Activated B cell treated with CpG ODN at 0.5 μM for 24 hours (primary cell): Measurements from ENCODE around the gene ILKAP. TPM values are rescaled to one million over a fixed set of nuclear protein-coding genes. Genes with fewer than 3 reads are reported as not detected.
A peak's percentile ranks its signal among the peaks of the same experiment; 100 is the strongest.

Source experiments
- ATAC-seq: fragments of 200-7000 bp; cut with Tn5 transposase; one replicate; pipeline ENCODE4 v1.10.0; 2021; ENCODE audit warnings: low read depth, mild to moderate bottlenecking, moderate library complexity
- CTCF ChIA-PET: fragments of 350-600 bp; sonication (Branson Sonifier 250); formaldehyde crosslinking; loops from one replicate; lab custom pipeline; 2021; ENCODE audit warnings: antibody characterized with exemption; lab: Charles Lee
- POLR2A ChIA-PET: fragments of 350-600 bp; sonication (Branson Sonifier 250); formaldehyde crosslinking; loops from one replicate; lab custom pipeline; 2021; ENCODE audit warnings: antibody characterized with exemption; lab: Charles Lee
- DNase-seq: peaks from one replicate; pipeline ENCODE4 v3.0.0; 2022
- H3K27ac Mint-ChIP-seq: one replicate; pipeline ENCODE4 v1.8.0; 2020; ENCODE audit warnings: mixed read lengths
- H3K27me3 Mint-ChIP-seq: one replicate; pipeline ENCODE4 v1.8.0; 2021; ENCODE audit warnings: mixed read lengths
- H3K36me3 Mint-ChIP-seq: one replicate; pipeline ENCODE4 v1.8.0; 2021; ENCODE audit warnings: low read depth, mixed read lengths
- H3K4me1 Mint-ChIP-seq: one replicate; pipeline ENCODE4 v1.8.0; 2021; ENCODE audit warnings: mixed read lengths
- H3K4me3 Mint-ChIP-seq: one replicate; pipeline ENCODE4 v1.8.0; 2020; ENCODE audit warnings: mild to moderate bottlenecking, mixed read lengths
- H3K9me3 Mint-ChIP-seq: one replicate; pipeline ENCODE4 v1.8.0; 2020; ENCODE audit warnings: mixed read lengths
- intact Hi-C: fragments of 100-400 bp; cut with micrococcal nuclease; formaldehyde crosslinking; loops from one replicate; pipeline ENCODE4 v1.15.1; 2024
- total RNA-seq: library from RNA; stranded (reverse); gene quantifications from 2 replicates; pipeline ENCODE4 v1.2.3, GENCODE V29; 2022
- TF ChIP-seq, protein P1 (sequence below): fragments of 200-600 bp; IDR thresholded peaks from one replicate; pipeline ENCODE4 v1.8.0; 2022; ENCODE audit warnings: antibody characterized with exemption, mild to moderate bottlenecking

ILKAP gene
- total RNA-seq, 1 donor from 2014 or later = 77.3 TPM

DNA sequence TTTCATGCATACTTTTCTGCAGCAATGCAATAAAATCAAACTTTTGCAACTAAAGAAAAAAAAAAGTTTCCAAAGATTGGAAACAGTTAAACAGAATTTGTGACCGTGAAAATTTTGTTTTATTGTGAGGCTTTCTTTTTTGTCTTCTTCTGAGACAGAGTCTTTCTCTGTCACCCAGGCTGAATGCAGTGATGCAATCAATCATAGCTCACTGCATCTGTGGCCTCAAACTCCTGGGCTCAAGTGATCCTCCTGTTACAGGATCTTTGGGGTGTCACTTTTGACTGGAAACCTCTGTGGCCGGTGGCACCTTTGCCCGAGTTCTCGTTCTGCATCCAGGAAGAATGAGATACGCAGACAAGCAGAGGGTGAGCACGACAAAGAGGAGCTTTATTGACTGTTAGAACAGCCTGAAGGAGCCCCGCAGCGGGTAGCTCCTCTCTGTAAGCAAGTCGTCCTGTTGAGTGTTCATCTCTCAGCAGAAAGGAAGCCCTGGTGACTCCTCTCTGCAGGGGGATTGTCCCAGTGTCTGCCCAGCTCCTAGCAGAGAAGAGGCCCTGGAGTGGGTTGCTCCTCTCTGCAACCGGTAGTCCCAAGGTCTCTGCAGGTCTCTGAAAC is 16.9 kb upstream of the ILKAP start:
- Mint-ChIP-seq H3K36me3 (peaks cover 3% of the 10 kb centered on the region), H3K9me3 (no peaks in the 10 kb centered on the region), H3K27ac (no peak overlapping the region), H3K4me1 (no peaks in the 10 kb centered on the region), H3K4me3 (no peak overlapping the region), H3K27me3 (peaks cover 13% of the 10 kb centered on the region)
- intact Hi-C loops = no loop called here
- POLR2A ChIA-PET = interaction anchor here (1.0 kb wide), 1 partner anchor 16 kb away, joined by 4 read pairs; no protein-coding TSS in a partner anchor
- TF ChIP-seq, protein P1, sequence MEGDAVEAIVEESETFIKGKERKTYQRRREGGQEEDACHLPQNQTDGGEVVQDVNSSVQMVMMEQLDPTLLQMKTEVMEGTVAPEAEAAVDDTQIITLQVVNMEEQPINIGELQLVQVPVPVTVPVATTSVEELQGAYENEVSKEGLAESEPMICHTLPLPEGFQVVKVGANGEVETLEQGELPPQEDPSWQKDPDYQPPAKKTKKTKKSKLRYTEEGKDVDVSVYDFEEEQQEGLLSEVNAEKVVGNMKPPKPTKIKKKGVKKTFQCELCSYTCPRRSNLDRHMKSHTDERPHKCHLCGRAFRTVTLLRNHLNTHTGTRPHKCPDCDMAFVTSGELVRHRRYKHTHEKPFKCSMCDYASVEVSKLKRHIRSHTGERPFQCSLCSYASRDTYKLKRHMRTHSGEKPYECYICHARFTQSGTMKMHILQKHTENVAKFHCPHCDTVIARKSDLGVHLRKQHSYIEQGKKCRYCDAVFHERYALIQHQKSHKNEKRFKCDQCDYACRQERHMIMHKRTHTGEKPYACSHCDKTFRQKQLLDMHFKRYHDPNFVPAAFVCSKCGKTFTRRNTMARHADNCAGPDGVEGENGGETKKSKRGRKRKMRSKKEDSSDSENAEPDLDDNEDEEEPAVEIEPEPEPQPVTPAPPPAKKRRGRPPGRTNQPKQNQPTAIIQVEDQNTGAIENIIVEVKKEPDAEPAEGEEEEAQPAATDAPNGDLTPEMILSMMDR = no peak
- no peak for DNase-seq
- CTCF ChIA-PET = interaction anchor here (0.8 kb wide), 1 partner anchor 41 kb away, joined by 3 read pairs; no protein-coding TSS in a partner anchor
- no peak for ATAC-seq

DNA sequence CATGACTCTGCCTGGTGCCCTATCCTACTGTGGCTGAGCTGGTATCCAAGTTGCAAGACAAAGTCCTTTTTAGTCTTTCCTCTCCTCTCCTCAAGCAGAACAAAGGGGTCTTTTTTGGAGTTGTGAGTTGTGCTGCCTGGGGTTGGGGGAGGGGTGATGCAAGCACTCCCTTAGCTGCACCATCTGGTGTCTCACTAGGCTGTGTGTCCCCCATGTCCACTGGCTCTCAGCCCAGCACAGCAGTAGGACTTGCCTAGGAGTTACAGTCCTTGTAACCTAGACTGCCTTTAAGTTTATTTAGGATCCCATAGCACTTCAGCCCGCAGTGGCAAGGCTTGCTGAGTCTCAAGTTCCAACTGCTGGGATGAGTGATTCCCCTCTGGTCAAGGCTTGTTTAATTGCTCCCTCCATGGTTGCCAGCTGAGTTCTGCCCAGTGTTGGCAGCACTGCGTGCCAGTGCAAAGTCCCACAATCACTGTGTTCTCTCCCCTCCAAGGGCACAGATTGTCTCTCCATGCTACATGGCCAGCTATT is 13.2 kb upstream of the ILKAP start:
- intact Hi-C loops = no loop called here
- Mint-ChIP-seq H3K36me3 (no peaks in the 10 kb centered on the region), H3K4me3 (no peak overlapping the region), H3K4me1 (no peaks in the 10 kb centered on the region), H3K9me3 (no peaks in the 10 kb centered on the region), H3K27me3 (peaks cover 30% of the 10 kb centered on the region), H3K27ac (no peak overlapping the region)
- CTCF ChIA-PET = no interaction called here
- DNase-seq (no peak), ATAC-seq (no peak)
- TF ChIP-seq, protein P1 = no peak
- POLR2A ChIA-PET = no interaction called here

DNA sequence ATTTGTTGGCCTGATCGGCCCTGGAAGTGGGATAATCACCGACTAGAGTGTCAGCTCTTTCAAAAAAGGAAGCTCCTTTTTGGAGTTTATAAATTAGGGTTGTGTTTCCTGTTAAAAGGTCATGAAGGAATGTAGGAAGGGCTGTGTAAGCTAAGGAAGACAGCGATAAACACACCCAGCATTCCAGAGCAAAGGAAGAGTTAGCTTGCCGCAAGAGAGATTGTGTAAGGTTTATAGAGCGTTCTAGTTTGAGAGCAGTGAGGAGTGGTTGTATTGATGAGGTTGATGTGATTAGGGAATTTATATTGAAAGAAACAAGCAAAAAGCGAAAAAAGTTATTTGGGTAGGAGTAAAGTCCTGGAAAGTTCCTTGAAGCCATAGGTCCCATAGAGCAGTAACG is 3.5 kb upstream of the ILKAP start:
- ChIA-PET CTCF (no interaction called here), POLR2A (no interaction called here)
- Mint-ChIP-seq H3K9me3 (no peaks in the 10 kb centered on the region), H3K36me3 (no peaks in the 10 kb centered on the region), H3K27ac (no peak overlapping the region), H3K4me3 (no peak overlapping the region), H3K4me1 (peaks cover 19% of the 10 kb centered on the region), H3K27me3 (no peaks in the 10 kb centered on the region)
- no peak for ATAC-seq
- DNase-seq = no peak
- intact Hi-C loops = no loop called here
- TF ChIP-seq, protein P1 = no peak

DNA sequence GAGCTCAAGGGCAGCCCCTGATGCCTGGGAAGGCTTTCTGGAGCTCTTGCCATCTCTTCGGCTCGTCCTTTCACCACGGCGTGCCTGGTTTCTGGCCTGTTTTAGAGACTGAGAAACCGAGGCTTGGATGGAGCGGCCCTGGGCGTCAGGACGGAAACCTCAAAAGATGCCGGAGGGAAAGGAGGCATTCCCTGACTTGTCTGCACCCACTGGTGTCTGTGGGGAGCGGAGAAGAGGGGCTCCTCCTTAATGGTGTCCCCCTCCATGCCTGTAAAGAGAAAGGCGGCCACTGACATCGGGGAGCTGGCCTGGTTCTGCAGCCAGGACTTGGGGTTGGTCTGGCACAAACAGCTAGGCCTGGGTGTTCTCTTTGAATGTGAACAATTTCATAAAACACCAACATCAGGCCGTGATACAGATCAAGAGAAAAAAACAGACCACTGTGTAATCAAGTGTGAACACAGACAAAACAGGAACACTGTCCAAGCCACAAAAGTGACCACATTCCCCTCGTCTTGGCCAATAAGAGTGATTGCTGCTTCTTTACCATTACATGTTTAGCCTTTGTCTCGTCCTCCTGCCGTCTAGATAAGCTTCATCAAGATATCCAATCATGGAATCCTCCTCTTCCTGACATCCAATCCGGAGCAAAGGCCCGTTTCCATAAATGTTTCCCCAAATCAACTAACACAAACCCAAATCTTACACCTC is 633 bp upstream of the ILKAP start:
- H3K36me3 Mint-ChIP-seq = peaks cover 4% of the 10 kb centered on the region
- H3K27me3 Mint-ChIP-seq = no peaks in the 10 kb centered on the region
- ChIA-PET POLR2A (interaction anchor here (0.6 to 2.0 kb wide), 9 partner anchors 8 to 264 kb away, joined by 3 to 11 read pairs (median 6); partner anchors contain the start of gene SCLY), CTCF (no interaction called here)
- peaks cover 45% of the 10 kb centered on the region for H3K4me1 Mint-ChIP-seq
- peak overlapping the region; percentile 89 for H3K27ac Mint-ChIP-seq
- H3K9me3 Mint-ChIP-seq = no peaks in the 10 kb centered on the region
- DNase-seq (no peak), ATAC-seq (no peak)
- H3K4me3 Mint-ChIP-seq = peak overlapping the region; percentile 84
- intact Hi-C loops = loop anchor here (1.0 kb wide), 5 partner anchors 27 to 236 kb away; partner anchors contain the start of gene PER2
- TF ChIP-seq, protein P1 = no peak
